ENCODE measurements around the gene LRRC8B. TPM values are rescaled to one million over a fixed set of nuclear protein-coding genes. Genes with fewer than 3 reads are reported as not detected.
A peak's percentile ranks its signal among the peaks of the same experiment; 100 is the strongest.

Gene LRRC8B
- total and polyA plus RNA-seq, 2 of the 13 experiments (the other 11 are each of a cell fraction or from before 2014, with no cell fraction given): 4.9 to 7.6 TPM

- no peaks in the 10 kb centered on the region for H4K20me1 ChIP-seq (ENCODE audit: insufficient read depth, low read length)
- no peaks in the 10 kb centered on the region; a peak in 1 of 5 replicates for H3K27me3 ChIP-seq (ENCODE audit: control insufficient read depth in 1 of 2, insufficient read depth in 2 of 2, low read length in 2 of 2)
- H2AFZ ChIP-seq (ENCODE audit: low read length): no peak overlapping the region
- peaks cover 59% of the 10 kb centered on the region for H3K4me1 ChIP-seq (ENCODE audit: insufficient read depth, low read length)
- TF ChIP-seq NR2F6 (IDR thresholded peaks at IDR 0.05) (peak; percentile 50; the same call in 1 of the 2 replicates), NR2F6 (CRISPR knock-in tag; IDR thresholded peaks at IDR 0.05) (no peak), NFE2 (CRISPR knock-in tag; IDR thresholded peaks at IDR 0.05) (no peak)
- no peak overlapping the region for H3K4me3 ChIP-seq (replicated peaks in 1 of 3; ENCODE audit: insufficient read depth in 1 of 3, low read depth in 2 of 3, low read length in 3 of 3)
- no peak overlapping the region for H3K9ac ChIP-seq (ENCODE audit: insufficient read depth, low read depth, low read length)
- no peak overlapping the region for H3K4me2 ChIP-seq (ENCODE audit: low read depth, low read length)
- H3K9me3 ChIP-seq (ENCODE audit: low read length): no peaks in the 10 kb centered on the region
- intact Hi-C loops (cut with micrococcal nuclease; ENCODE audit: unreplicated experiment) (loop anchor here (10.0 kb wide), 1 partner anchor 633 kb away; the partner anchor contains the start of gene GTF2B), in situ Hi-C loops (cut with HindIII; ENCODE audit: extremely low pct_ligation_motif_present, low pct_unique_long_range_greater_than_20kb) (no loop called here)
- ChIA-PET CTCF (ENCODE audit: low intra/inter-chr PET ratio, low total read pairs) (no interaction called here), POLR2A (no interaction called here)
- DNase-seq (ENCODE audit: low spot score): no peak
- no peak for FAIRE-seq
- WGBS (ENCODE audit: low lambda C conversion rate): 82% methylated on average over 2 of the region's 2 CpGs
- H3K79me2 ChIP-seq (ENCODE audit: insufficient read depth, low read length): peaks cover 30% of the 10 kb centered on the region
- no peaks in the 10 kb centered on the region for H3K36me3 ChIP-seq (replicated peaks in 1 of 2; ENCODE audit: control insufficient read depth in 1 of 2, insufficient read depth in 2 of 2, low read length in 2 of 2)
- no TSS peak for BruUV-seq (replicated peaks)
- no peak overlapping the region for H3K27ac ChIP-seq (ENCODE audit: extremely low read length, insufficient read depth, low read length)
- no peak for ATAC-seq
These were observed 3.2 kb downstream of the LRRC8B start for GRCh38 chr1:89527750-89528381.

- Histone ChIP-seq H3K79me2 (ENCODE audit: insufficient read depth, low read length) (peaks cover 32% of the 10 kb centered on the region), H3K27me3 (ENCODE audit: control insufficient read depth in 1 of 2, insufficient read depth in 2 of 2, low read length in 2 of 2) (no peaks in the 10 kb centered on the region; a peak in 1 of 5 replicates), H3K4me2 (ENCODE audit: low read depth, low read length) (no peak overlapping the region), H2AFZ (ENCODE audit: low read length) (no peak overlapping the region), H3K36me3 (replicated peaks in 1 of 2; ENCODE audit: control insufficient read depth in 1 of 2, insufficient read depth in 2 of 2, low read length in 2 of 2) (no peaks in the 10 kb centered on the region), H3K4me3 (replicated peaks in 1 of 3; ENCODE audit: insufficient read depth in 1 of 3, low read depth in 2 of 3, low read length in 3 of 3) (no peak overlapping the region), H3K27ac (ENCODE audit: extremely low read length, insufficient read depth, low read length) (no peak overlapping the region), H3K9ac (ENCODE audit: insufficient read depth, low read depth, low read length) (no peak overlapping the region), H3K4me1 (ENCODE audit: insufficient read depth, low read length) (peaks cover 57% of the 10 kb centered on the region), H4K20me1 (ENCODE audit: insufficient read depth, low read length) (no peaks in the 10 kb centered on the region), H3K9me3 (ENCODE audit: low read length) (no peaks in the 10 kb centered on the region)
- intact Hi-C loops (cut with micrococcal nuclease; ENCODE audit: unreplicated experiment): loop anchor here (10.0 kb wide), 1 partner anchor 634 kb away; the partner anchor contains the start of gene GTF2B
- ATAC-seq (no peak), FAIRE-seq (no peak), DNase-seq (ENCODE audit: low spot score) (no peak)
- no peak for TF ChIP-seq SMAD9 (CRISPR knock-in tag; IDR thresholded peaks at IDR 0.05)
- no peak for TF ChIP-seq PITX1 (CRISPR knock-in tag; IDR thresholded peaks at IDR 0.05)
- TF ChIP-seq NFKBIZ (CRISPR knock-in tag; IDR thresholded peaks at IDR 0.05): no peak
- no peak for TF ChIP-seq NCOA5 (CRISPR knock-in tag; IDR thresholded peaks at IDR 0.05)
- no peak for TF ChIP-seq GMEB1 (CRISPR knock-in tag; IDR thresholded peaks at IDR 0.05; ENCODE audit: borderline replicate concordance)
- TF ChIP-seq ZNF549 (CRISPR knock-in tag; IDR thresholded peaks at IDR 0.05): no peak
- TF ChIP-seq, protein P1, sequence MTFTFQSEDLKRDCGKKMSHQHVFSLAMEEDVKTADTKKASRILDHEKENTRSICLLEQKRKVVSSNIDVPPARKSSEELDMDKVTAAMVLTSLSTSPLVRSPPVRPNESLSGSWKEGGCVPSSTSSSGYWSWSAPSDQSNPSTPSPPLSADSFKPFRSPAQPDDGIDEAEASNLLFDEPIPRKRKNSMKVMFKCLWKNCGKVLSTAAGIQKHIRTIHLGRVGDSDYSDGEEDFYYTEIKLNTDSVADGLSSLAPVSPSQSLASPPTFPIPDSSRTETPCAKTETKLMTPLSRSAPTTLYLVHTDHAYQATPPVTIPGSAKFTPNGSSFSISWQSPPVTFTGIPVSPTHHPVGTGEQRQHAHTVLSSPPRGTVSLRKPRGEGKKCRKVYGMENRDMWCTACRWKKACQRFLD (CRISPR knock-in tag; IDR thresholded peaks at IDR 0.05; ENCODE audit: borderline replicate concordance): no peak
- TF ChIP-seq EED (CRISPR knock-in tag; IDR thresholded peaks at IDR 0.05): no peak
- TF ChIP-seq ZNF496 (CRISPR knock-in tag; IDR thresholded peaks at IDR 0.05; ENCODE audit: insufficient replicate concordance): no peak
- no peak for TF ChIP-seq POLR2A (IDR thresholded peaks at IDR 0.05; ENCODE audit: insufficient read depth in 1 of 2, low read depth in 2 of 2, low read length in 2 of 2)
- POLR2A ChIA-PET: no interaction called here
- no TSS peak for BruUV-seq (replicated peaks)
- CTCF ChIA-PET (ENCODE audit: low intra/inter-chr PET ratio, low total read pairs): no interaction called here
- in situ Hi-C loops (cut with HindIII; ENCODE audit: extremely low pct_ligation_motif_present, low pct_unique_long_range_greater_than_20kb): no loop called here
These were observed 3.8 kb downstream of the LRRC8B start for GRCh38 chr1:89528382-89528780.
